Measurements from ENCODE around the gene TTBK1.

DNA sequence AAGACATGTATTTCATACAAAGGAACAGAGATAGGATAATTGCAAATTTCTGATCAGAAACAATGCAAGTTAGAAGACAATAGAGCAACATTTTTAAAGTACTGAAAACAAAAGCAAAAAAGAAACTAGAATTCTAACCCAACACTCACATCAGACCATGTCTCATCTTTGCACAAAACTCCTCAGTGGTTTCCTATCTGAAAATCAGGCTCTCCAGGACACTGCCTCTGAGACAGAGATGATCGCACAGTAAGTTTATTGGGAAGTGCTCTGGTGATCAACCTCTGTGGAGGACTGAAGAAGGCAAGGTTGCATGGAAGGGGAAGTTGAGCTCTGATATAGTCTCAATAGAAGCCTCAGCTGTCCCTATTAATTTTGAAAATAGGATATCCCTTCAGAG lies 2.3 kb upstream of the TTBK1 start:
- no peak for TF ChIP-seq SIN3A (IDR thresholded peaks at IDR 0.05; ENCODE audit: borderline replicate concordance, low read depth, low read length)
- no peak for TF ChIP-seq EP300 (IDR thresholded peaks at IDR 0.05; ENCODE audit: borderline replicate concordance in 1 of 2, low read depth in 1 of 2, low read length in 1 of 2)
- TF ChIP-seq, protein P1, sequence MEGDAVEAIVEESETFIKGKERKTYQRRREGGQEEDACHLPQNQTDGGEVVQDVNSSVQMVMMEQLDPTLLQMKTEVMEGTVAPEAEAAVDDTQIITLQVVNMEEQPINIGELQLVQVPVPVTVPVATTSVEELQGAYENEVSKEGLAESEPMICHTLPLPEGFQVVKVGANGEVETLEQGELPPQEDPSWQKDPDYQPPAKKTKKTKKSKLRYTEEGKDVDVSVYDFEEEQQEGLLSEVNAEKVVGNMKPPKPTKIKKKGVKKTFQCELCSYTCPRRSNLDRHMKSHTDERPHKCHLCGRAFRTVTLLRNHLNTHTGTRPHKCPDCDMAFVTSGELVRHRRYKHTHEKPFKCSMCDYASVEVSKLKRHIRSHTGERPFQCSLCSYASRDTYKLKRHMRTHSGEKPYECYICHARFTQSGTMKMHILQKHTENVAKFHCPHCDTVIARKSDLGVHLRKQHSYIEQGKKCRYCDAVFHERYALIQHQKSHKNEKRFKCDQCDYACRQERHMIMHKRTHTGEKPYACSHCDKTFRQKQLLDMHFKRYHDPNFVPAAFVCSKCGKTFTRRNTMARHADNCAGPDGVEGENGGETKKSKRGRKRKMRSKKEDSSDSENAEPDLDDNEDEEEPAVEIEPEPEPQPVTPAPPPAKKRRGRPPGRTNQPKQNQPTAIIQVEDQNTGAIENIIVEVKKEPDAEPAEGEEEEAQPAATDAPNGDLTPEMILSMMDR (IDR thresholded peaks at IDR 0.05): no peak
- TF ChIP-seq EZH2phosphoT487 (IDR thresholded peaks at IDR 0.05; ENCODE audit: borderline replicate concordance, low read depth): no peak
- TF ChIP-seq TCF12 (IDR thresholded peaks at IDR 0.05): no peak
- TF ChIP-seq YY1 (IDR thresholded peaks at IDR 0.05; ENCODE audit: low read depth): no peak
- TF ChIP-seq, protein P2, sequence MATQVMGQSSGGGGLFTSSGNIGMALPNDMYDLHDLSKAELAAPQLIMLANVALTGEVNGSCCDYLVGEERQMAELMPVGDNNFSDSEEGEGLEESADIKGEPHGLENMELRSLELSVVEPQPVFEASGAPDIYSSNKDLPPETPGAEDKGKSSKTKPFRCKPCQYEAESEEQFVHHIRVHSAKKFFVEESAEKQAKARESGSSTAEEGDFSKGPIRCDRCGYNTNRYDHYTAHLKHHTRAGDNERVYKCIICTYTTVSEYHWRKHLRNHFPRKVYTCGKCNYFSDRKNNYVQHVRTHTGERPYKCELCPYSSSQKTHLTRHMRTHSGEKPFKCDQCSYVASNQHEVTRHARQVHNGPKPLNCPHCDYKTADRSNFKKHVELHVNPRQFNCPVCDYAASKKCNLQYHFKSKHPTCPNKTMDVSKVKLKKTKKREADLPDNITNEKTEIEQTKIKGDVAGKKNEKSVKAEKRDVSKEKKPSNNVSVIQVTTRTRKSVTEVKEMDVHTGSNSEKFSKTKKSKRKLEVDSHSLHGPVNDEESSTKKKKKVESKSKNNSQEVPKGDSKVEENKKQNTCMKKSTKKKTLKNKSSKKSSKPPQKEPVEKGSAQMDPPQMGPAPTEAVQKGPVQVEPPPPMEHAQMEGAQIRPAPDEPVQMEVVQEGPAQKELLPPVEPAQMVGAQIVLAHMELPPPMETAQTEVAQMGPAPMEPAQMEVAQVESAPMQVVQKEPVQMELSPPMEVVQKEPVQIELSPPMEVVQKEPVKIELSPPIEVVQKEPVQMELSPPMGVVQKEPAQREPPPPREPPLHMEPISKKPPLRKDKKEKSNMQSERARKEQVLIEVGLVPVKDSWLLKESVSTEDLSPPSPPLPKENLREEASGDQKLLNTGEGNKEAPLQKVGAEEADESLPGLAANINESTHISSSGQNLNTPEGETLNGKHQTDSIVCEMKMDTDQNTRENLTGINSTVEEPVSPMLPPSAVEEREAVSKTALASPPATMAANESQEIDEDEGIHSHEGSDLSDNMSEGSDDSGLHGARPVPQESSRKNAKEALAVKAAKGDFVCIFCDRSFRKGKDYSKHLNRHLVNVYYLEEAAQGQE (IDR thresholded peaks at IDR 0.05; ENCODE audit: low read depth, low read length): no peak
